GM21381 (cell line): ENCODE data around the gene DNAH9.
A peak's percentile ranks its signal among the peaks of the same experiment; 100 is the strongest.
"Not testable (repeated sequence)": the region's sequence is repeated elsewhere in the genome, so short reads cannot be mapped to it uniquely, and the experiment has no call there.

Source experiments
- ATAC-seq: cut with Tn5 transposase; IDR thresholded peaks from one replicate; pipeline ENCODE4 v1.9.1; 2021; ENCODE audit warnings: mild to moderate bottlenecking, moderate library complexity; ENCODE audit not compliant: unreplicated experiment

Gene DNAH9

GRCh38 chr17:11949571-11949970 is 351.3 kb downstream of the DNAH9 start:
- not testable (repeated sequence) for ATAC-seq

- ATAC-seq, result no peak
These were observed 352.7 kb downstream of the DNAH9 start for GRCh38 chr17:11950771-11951519.

- ATAC-seq, result no peak
These were observed 354.3 kb downstream of the DNAH9 start for GRCh38 chr17:11952610-11953009.

GRCh38 chr17:11953924-11954323 is 355.7 kb downstream of the DNAH9 start:
- no peak for ATAC-seq

GRCh38 chr17:11954936-11955335 is 356.7 kb downstream of the DNAH9 start:
- ATAC-seq, result no peak

- no peak for ATAC-seq
These were observed 371.3 kb downstream of the DNAH9 start for GRCh38 chr17:11969565-11969964.

- not testable (repeated sequence) for ATAC-seq
These were observed 374.5 kb downstream of the DNAH9 start for GRCh38 chr17:11972741-11973140.

- no peak for ATAC-seq
These were observed 381.5 kb downstream of the DNAH9 start for GRCh38 chr17:11979795-11980194.

- ATAC-seq, result no peak
These were observed 382.5 kb downstream of the DNAH9 start for GRCh38 chr17:11980813-11981212.

- no peak for ATAC-seq
These were observed 383.6 kb downstream of the DNAH9 start for GRCh38 chr17:11981862-11982261.

GRCh38 chr17:11986179-11986941 is 388.1 kb downstream of the DNAH9 start:
- no peak for ATAC-seq

GRCh38 chr17:11986942-11987329 is 388.7 kb downstream of the DNAH9 start:
- no peak for ATAC-seq

GRCh38 chr17:11990363-11990983 is 392.2 kb downstream of the DNAH9 start:
- no peak for ATAC-seq

GRCh38 chr17:11991461-11991860 is 393.2 kb downstream of the DNAH9 start:
- no peak for ATAC-seq

- peak; percentile 28 for ATAC-seq
These were observed 398.5 kb downstream of the DNAH9 start for GRCh38 chr17:11996722-11997146.

GRCh38 chr17:11997147-11997971 is 399.1 kb downstream of the DNAH9 start, which contains the start of gene ZNF18:
Gene ZNF18, minus strand, starts transcription at chr17:11997475. Its CDS starts 4,646 bp downstream, at chr17:11992829.
- peak; percentile 96 for ATAC-seq

- no peak for ATAC-seq
These were observed 399.6 kb downstream of the DNAH9 start for GRCh38 chr17:11997972-11998233.

- no peak for ATAC-seq
These were observed 401.4 kb downstream of the DNAH9 start for GRCh38 chr17:11999696-12000095.

- no peak for ATAC-seq
These were observed 409.2 kb downstream of the DNAH9 start for GRCh38 chr17:12007466-12007865.
